OCI-LY3 (cell line): ENCODE results near the gene MRM2.

Source experiments
- EZH2phosphoT487 ChIP-seq: fragments of 200-600 bp; shearing (Covaris generic); IDR thresholded peaks from 2 replicates; pipeline ENCODE4 v1.6.1; 2018; ENCODE audit warnings: antibody characterized with exemption, mixed run types, low read depth
- TF ChIP-seq, protein P1 (sequence below): fragments of 200-600, 300-600 bp; sonication (generic); IDR thresholded peaks from 2 replicates; pipeline ENCODE4 v1.5.1; 2014; ENCODE audit warnings: antibody characterized with exemption, low read length, low read depth

DNA sequence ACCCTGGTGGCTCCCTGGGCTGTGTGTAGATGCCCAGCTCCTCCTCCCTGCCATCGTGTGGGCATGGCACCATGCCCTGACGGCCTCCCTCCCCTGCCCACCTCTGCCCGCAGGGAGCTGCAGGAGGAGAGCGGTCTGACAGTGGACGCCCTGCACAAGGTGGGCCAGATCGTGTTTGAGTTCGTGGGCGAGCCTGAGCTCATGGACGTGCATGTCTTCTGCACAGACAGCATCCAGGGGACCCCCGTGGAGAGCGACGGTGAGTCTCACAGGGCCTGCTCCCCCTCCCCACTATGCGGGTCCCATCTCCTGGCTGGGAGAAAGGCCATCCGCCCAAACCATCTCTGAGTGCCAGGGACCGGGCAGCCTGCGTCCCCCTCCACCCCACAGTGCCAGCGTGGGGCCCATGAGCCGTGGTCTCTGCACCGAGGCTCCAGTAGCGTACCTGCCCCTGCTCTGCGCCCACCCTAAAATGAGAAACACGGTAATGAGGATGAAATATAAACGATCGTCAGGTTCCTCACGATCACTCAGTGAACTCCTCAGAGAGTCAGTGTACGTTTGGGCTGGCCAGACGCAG is 7.8 kb upstream of the MRM2 start:
- no peak for TF ChIP-seq EZH2phosphoT487
- TF ChIP-seq, protein P1, sequence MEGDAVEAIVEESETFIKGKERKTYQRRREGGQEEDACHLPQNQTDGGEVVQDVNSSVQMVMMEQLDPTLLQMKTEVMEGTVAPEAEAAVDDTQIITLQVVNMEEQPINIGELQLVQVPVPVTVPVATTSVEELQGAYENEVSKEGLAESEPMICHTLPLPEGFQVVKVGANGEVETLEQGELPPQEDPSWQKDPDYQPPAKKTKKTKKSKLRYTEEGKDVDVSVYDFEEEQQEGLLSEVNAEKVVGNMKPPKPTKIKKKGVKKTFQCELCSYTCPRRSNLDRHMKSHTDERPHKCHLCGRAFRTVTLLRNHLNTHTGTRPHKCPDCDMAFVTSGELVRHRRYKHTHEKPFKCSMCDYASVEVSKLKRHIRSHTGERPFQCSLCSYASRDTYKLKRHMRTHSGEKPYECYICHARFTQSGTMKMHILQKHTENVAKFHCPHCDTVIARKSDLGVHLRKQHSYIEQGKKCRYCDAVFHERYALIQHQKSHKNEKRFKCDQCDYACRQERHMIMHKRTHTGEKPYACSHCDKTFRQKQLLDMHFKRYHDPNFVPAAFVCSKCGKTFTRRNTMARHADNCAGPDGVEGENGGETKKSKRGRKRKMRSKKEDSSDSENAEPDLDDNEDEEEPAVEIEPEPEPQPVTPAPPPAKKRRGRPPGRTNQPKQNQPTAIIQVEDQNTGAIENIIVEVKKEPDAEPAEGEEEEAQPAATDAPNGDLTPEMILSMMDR, result no peak
